ENCODE measurements around the gene COA8.

The COA8 gene

DNA sequence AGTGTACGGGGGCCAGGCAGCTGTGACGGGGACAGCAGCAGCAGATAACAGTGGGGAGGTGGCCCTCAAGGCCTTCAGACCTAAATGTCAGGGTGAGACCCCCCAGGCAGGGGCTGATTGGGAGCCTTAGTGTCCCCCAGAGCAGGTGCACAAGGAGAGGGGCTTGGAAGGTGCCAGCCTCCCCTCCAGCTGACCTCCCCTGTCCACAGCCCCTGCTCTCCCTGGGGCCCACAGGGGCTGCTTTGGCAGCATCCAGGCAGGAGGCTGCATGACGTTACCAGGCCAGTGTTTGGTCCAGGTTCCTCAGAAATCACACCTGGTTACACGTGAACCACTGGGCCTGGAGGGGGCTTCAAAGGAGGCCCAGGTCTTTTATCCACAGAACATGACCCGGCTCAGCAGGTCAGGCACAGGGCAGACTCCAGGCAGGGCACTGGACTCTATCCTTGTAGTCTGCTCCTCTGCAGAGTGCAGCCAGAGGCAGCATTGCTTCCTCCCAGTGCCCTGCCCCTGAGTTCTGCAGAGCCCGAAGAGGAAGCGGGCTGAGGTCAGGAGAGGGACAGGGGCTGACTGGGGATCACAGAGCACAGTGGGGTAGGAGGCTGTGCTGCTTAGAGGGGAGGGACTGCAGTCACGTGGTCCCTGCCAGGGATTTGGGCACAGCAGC is 36.4 kb upstream of the COA8 start:
- DNase-seq, result no peak

DNA sequence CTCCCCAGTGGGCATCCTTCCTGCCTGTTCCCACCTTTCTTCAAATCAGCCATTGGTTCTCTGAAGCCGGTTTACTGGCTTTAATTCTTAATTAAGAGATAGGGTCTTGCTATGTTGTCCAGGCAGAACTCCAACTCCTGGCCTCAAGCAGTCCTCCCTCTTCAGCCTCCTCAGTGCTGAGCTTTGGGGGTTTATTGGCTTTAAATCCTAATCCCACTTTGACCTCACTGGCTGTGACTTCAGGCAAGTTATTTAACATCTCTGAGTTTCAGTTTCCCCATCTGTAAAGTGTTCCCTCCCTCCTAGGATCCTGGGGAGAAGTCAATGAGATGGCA is 35.9 kb upstream of the COA8 start:
- no peak for DNase-seq

DNA sequence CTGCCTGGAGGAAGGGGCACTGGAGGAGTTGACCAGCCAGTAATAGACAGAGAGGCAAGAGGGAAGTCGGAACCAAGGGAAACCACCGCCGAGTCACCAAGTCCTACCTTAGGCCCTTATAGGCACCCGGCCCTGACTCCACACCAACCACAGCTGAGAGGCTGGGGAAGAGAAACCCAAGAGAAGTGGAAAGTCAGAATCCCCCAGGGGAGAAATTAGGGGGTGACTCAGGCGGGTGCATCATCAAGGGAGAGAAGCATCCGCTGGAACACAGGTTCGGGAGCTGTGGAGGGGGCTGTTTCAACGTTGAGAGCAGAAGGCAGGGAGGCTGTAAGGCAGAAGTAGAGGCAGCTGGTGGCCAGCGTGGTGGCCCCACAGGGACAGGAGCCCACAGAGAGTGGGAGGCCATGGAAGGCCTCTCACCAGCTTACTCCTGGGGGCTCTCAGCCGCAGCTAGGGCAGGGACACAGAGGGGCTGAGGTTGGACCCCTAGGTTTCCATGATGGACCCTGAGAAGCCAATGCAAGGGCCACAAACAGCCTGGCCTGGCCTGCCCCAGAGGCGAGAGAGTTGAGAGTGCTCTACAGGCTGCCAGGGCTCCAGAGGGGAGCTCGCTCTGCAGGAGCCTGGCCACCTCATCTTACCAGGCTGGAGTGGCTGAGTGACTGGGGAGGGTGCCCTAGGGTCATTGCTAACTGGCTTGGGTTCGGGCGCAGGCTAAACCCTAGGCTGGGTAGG is 35.2 kb upstream of the COA8 start:
- DNase-seq, result no peak

DNA sequence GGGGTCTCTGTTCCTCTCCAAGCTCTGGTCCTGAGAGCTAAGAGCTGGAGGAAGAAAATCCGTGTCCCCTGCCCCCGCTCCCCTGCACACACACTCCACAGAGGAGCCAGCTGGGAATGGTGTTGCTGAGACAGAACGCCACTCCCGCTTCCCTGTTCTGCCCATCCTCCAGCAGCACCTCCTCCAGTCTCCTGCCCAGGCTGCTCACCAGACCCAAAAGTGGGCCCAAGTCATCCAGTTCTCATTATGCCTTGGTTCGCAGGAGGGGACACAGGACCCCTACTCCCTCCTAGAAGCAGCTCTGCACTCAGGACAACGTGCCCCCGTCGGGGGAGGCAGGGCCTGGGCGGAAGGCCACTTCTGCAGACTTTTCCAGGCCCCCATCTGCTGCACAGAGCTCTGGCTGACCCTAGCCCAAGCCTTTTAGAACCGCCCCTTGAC is 34.6 kb upstream of the COA8 start:
- DNase-seq, result peak; percentile 24 to 40

DNA sequence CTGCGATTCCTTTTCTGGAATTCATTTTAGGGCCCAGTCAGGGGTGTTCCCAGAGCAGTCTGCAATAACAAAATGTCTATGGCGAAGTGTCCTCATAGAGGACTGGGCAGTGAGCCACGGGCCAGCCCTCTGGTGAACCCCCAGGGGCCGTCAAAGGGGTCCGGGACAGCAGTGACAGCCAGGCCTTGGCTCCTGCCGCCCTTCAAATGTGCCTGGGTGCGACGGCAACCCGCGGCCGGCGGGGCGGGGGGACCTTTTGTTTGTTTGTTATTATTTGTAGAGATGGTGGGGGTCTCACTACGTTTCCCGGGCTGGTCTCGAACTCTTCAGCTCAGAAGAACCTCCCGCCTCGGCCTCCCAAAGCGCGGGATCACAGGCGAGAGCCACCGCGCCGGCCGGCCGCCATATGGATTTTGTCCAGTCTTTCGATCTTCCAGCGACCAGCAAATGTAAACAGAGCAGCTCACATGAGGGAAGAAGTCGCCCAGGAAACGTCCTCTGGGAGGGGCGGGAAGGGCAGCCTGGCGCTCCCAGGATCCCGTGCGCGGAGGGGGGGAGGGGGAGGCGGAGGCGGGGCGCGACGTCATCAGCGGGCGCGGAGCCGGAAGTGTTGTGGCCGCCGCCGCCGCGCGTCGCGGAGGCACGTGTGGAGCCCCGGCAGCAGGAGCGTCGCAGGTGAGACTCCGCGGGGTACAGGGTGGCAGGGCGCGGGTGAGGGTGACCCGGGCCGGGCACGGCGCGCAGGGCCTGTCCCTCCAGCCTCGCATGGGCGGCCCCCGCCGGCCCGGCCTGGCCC is 34.0 kb upstream of the COA8 start, which contains the start of gene TRMT61A:
Gene TRMT61A, plus strand, starts transcription at position 610 of the 796 bp plus-strand sequence. CDS start 783 bp downstream, outside the sequence.
- peak; percentile 95 to 96 for DNase-seq

DNA sequence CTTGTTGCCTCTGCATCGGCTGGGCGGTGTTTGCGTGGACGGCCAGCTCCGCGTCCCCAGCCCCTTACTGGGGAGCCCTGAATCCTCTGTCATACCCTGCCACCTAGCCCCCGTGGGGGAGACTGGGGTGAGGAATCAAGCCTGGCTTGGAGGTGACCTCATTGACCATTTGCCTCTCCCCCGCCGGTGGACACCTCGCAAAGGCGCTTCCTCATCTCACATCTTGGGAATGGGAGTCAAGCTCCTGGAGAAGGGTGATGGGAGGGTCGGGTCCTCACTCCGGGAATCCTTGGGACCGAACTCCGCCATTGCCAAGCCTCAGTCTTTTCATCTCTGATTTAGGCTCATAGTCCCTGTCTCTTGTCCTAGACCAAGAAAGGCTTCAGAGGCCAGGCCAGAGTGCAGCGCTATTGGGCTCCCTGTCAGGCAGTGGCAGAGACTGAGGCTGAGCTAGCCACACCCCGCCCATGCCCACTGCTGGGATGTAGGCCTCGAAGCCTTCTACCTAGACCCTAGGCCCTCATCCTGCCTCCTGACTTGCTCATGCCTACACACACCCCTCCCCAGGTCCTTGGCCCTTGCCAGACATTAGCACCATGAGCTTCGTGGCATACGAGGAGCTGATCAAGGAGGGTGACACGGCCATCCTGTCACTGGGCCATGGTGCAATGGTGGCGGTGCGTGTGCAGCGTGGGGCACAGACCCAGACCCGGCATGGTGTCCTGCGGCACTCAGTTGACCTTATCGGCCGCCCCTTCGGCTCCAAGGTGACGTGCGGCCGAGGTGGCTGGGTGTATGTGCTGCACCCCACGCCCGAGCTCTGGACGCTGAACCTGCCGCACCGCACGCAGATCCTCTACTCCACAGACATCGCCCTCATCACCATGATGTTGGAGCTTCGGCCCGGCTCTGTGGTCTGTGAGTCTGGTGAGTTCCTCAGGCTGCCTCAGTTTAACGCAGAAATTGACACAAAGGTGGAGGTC is 33.1 kb upstream of the COA8 start:
- no peak for DNase-seq

DNA sequence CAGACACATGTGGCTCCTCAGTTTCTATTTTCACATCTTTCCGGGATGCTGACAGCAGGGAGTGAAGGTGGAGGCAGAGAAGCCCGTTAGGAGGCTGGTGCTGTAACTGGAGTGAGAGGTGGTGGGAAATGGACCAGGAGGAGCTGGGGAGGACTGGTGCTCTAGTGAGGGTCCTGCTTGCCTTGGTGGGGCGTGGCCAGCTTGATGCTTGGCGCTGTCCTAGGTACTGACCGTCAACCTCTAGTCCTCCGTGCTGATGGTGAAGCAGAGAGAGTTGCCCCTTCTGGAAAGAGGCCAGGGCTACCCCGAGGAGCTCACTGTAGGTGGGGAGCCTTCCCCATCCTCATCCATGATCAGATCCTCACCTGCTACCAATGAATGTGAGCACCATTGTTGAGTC is 32.4 kb upstream of the COA8 start:
- DNase-seq, result no peak

DNA sequence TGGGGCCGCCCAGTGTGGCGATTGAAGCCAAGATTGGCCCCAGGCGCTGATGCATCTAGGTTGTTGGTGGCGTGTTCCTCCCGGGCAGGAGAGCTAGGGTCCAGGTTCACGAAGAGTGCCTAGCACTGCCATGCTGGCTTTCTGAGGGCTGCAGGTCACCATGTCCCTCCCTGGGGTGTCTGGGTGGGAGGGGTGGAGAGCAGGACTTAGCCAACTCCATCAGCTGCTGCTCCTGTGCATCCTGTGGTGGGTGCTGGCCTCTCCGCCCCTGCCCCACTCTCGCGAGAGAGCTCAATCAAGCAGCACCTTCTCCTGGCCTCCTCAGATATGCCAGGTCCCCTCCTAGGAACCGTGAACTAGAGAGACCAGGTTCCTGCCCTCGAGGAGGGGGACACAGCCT is 31.9 kb upstream of the COA8 start:
- no peak for DNase-seq

DNA sequence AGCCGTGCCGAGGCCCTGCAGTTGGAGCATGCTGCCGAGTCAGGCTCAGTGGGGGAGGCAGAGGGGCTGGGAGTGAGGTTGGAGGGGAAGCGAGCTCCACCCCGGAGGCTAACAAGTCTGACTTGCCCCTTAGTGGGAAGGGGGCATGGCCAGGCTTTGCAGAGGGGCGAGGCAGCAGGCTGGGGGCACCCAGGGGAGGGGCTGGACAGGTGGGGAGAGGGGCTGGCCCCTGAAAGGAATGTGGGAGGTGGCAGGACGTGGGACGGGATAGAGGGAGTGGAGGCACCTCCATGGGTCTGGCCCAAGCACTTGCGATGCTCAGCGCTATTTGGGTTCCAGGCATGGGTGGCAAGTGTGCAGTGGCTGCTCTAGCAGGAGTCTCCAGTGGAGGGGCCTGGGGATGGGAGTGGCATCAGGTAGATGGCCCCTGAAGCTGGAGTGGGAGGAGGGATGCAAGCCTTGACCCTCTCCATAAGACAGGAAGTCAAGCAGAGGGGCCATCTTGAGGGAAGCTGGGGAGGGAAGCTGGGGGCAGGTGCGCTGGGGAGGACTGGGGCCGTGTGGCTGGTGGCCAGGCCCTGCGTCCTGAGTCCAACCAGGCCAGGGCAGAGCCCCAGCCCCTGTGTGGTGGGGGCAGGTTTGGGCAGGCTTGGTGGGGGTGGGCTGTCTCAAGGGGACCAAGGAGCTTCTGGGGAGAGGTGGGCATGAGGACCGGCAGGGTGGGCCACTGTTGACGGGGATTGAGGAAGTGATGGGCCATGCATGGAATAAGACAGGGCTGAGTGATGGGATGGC is 31.1 kb upstream of the COA8 start:
- no peak for DNase-seq

DNA sequence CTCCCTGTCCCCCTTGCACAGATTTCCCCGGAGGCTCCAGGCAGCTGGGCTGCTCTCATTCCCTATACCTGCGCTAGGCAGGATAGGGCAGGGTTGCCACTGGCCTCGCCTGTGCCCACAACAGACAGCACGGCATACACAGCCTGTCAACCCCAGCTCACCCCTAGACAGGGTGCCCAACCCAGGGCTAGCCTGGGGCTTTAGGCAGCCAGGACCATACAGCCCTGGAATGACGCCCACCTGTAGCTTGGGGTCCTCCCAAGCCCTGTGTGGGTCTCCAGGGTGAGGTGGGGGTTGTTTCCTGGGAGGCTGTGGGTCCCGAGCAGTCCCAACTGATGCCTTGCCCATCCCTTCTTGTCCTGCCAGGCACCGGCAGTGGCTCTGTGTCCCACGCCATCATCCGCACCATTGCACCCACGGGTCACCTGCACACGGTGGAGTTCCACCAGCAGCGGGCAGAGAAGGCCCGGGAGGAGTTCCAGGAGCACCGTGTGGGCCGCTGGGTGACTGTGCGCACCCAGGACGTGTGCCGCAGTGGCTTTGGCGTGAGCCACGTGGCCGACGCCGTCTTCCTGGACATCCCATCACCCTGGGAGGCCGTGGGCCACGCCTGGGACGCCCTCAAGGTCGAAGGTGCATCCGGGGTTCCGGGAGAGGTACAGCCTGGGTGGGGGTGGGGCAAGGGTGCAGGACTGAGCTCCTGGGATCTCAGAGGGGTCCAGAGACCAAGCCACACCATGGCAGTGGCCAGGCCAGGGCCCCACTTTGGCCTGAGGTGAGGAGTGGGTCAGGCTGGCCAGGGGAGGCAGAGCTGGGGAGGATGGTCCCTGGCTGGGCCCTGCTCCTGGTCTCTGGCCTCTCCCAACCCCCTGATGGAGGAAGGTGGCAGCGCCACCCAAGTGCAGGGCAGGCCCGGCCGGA is 30.3 kb upstream of the COA8 start:
- no peak for DNase-seq

DNA sequence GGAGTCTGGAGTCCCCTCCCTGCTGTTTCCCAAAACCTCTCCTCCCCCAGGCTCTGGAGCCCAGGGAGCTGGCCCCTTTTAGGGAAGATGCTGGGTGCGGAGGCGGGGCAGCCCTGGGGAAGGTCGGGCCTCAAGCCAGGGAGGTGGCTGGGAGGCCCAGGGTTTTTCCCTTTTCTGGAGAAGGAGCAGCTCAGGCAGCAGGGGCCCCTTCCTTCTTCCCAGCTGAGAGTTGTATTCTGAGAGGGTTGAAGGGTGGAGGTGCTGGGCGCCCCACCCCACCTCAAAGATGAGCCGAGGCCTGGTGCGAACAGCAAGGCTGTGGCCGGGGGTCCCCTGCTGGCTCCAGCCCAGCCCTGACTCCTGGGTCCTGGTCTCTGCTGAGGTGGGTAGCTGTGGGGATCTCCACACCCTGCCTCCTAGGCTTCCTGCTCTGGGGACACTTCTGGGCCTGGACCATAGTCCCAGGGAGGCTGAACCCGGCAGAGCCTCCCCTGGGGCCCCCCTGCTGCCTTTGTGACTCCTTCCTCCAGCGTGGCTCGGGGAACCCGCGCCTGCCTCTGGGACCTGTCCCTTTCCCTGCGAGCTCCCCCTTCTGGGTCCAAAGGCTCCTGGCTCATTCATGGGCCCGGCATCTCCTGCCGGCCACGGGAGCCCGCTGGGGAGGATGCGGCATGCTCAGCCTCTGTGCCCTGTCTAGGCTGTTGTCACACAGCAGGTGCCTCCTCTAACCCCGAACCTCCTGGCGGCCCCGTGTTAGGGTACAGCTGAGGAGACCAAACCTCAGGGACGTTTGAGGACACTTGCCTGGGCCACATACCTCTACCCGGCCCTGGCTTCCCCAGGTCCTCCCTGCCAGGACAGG is 29.4 kb upstream of the COA8 start:
- no peak for DNase-seq

DNA sequence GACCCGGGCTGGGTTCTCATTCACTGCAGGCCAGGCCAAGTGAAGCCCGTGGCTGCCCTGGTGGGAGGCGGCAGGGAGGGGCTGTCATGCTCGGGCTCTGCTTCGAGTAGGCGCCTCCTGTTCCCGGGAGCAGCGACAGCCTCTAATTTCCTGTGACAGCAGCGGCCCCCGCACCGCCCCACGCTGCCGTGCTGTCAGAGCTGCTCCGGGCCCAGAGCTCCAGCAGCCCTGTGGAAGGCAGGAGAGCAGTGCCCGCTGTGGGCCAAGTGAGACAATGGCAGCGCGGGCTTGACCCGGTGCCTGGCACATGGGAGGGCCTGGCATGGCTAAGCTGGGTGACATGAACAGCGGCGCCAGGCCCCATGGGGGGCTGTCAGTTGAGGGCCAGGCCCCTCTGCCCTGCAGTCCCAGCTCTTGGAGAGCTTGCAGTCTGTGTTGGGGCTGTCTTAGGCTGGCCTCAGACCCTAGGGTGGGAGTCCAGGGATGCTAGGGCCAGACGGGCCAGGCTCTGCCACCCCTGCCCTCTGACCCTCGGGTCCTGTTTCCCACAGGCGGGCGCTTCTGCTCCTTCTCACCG is 28.7 kb upstream of the COA8 start:
- DNase-seq, result no peak

DNA sequence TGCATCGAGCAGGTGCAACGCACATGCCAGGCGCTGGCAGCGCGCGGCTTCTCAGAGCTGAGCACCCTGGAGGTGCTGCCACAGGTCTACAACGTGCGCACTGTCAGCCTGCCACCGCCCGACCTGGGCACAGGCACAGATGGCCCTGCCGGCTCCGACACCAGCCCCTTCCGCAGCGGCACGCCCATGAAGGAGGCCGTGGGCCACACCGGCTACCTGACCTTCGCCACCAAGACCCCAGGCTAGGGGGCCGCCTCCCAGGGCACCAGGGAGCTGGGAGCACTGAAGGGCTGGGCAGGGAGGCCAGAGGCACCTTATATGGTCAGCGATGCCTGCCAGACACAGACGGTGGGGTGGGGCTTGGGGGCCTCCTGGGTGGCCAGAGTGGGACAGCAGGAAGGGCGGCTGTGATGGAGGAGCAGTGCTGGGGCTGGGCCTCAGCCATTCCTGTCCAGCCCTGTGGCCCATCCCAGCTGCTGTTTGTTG is 28.1 kb upstream of the COA8 start:
- DNase-seq, result no peak

DNA sequence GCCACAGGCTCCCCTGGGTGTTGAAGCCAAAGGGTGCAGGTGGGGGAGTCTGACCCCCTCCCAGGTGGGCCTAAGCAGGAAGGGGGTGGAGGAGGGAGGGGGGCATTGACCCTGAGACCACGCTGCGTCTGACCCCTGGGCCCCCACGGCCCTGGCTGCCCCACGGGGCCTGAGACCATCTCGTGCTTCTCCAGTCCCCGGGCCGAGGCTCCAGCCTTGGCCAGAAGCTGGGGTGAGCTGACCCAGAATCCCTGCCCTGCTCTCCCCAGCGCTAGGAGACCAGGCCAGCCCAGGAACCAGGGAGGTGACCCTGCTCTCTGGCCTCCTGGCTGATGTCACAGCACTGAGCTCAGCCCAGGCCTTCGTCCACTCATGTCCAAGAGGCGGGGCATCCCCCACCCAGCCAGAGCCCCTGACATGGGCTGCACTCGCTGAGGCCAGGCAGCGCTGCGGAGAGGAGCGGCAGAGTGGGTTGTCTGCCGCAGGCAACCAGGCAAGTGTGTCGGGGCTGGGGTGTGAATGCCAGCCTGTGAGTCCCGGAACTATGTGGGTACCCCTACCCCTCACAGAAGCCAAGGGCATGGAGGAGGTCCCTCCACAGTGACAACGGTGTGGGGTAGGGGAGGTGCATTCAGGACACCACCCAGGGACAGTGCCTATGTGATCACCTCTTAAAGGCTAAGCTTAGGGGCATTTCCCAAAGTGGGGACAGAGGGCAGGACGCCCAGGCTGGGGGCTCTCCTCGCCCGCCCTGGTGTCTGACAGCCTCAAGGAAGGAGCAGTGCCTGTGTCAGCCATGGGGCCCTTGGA is 27.5 kb upstream of the COA8 start:
- DNase-seq, result no peak

DNA sequence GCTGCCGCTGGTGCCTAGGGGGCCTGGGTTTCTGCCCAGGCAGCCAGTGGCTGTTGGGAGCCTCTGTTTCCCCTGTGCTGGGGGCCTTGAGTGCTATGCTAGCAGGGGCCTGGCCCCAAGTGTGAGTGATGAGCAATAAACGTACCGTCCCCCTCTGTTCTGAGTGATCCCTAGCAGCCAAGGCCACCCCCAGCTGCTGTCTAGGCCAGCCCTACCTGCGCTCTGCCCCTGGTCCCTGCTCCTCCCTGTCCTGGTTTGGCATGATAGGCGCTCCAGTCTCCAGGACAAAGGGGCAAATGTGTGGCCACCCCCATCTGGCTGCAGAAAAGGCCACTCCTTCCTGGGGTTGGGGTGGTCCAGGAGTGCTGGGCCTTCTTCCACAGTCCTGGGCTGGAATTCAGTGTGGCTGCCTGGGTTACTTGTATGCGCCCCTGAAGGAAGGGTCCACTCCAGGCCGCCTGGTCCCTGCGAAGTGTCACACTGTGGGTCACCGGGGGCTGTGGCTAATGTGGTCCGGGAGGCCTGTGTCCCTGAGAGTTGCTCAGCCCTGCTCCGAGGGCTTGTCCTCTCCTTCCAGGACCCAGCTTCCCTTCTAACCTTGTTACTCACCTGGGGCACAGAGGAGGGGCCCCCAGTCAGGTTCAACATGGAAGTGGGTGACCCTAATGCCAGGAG is 26.7 kb upstream of the COA8 start:
- no peak for DNase-seq

DNA sequence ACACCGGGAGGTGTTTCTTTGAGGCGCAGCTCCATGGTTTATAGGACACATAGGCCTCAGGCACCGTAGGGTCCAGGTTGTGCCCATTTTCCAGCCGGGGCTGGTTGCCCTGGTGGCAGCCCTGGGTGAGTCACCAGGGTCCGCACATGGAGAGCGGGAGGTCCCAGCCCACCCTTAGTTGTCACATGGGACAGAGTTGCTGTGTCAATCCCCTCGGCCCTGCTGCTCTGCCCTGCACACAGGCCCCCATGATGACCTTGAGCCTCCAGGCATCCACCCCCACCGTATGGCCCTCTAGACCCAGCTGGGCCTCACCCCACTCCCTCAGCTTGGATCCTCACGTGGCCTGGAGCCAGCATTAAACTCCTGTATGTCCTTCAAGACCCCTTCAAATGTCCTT is 26.1 kb upstream of the COA8 start:
- no peak for DNase-seq

DNA sequence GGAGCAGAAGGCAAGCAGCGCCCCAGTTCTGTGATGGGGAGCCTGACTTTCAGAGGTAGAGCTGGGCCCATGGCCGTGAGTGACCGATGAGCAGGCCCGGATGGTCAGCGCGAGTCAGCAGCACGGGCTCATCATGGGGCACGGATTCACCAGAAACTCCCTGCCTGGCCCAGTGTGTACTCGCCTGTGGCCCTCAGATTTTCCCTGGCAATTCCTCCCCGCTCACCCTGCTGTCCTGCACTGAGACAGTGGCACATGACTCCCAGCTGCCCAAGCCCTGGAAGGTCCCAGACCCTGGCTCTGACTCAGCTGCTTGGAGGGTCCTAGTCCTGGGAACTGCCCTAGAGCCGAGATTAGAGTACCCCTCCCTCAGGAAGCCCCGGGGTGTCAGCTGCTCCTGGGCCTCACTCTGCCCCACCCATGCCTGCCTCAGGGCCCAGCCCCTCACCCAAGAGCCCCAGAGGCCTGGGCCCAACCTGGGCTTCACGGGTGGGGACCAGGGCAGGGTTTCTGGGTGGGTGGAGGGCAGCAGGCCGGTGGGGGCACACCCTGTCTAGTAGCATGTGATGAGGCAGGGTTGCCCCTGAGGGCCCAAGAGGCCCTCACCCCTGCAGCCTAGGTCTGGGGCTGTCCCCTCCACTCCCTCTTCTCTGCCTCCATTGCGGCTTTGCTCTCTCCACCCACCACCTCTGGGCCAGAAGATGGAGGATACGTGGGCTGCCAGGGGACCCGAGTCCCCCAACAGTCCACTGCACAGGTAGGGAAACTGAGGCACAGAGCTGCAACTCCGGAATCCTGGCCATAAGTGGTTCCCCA is 25.4 kb upstream of the COA8 start:
- no peak for DNase-seq
